ENCODE measurements around the gene MRPL18. TPM values are rescaled to one million over a fixed set of nuclear protein-coding genes. Genes with fewer than 3 reads are reported as not detected.

The MRPL18 gene
- total and polyA plus RNA-seq, 2 experiments from 2014 or later = 84.8 to 93.5 TPM

GRCh38 chr6:159766906-159767305, 23.4 kb upstream of the MRPL18 start:
- Histone ChIP-seq H3K9me2 (replicated peaks; ENCODE audit: insufficient read depth) (no peaks in the 10 kb centered on the region), H3K27ac (no peak overlapping the region), H3K27me3 (no peaks in the 10 kb centered on the region), H2AFZ (no peak overlapping the region), H4K20me1 (ENCODE audit: insufficient read depth, poor library complexity, severe bottlenecking) (no peaks in the 10 kb centered on the region), H3K79me2 (peaks cover 31% of the 10 kb centered on the region), H3K36me3 (replicated peaks; ENCODE audit: insufficient read depth, low read depth) (no peaks in the 10 kb centered on the region), H3K4me2 (no peak overlapping the region), H3K4me3 (no peak overlapping the region), H3K9me3 (ENCODE audit: low read depth) (no peaks in the 10 kb centered on the region), H3K4me1 (ENCODE audit: insufficient read depth) (peaks cover 7% of the 10 kb centered on the region)
- TF ChIP-seq CTCF (IDR thresholded peaks at IDR 0.05; ENCODE audit: poor library complexity) (no peak), EZH2 (IDR thresholded peaks at IDR 0.05; ENCODE audit: borderline replicate concordance) (no peak), EZH2phosphoT487 (IDR thresholded peaks at IDR 0.05; ENCODE audit: low read depth, severe bottlenecking, unreplicated experiment) (no peak)
- no peak for DNase-seq (ENCODE audit: low spot score)

- no peak overlapping the region for H3K4me2 ChIP-seq
- peaks cover 12% of the 10 kb centered on the region for H3K79me2 ChIP-seq
- no peak overlapping the region for H2AFZ ChIP-seq
- no peaks in the 10 kb centered on the region for H3K9me3 ChIP-seq (ENCODE audit: low read depth)
- no peaks in the 10 kb centered on the region for H3K27me3 ChIP-seq
- H4K20me1 ChIP-seq (ENCODE audit: insufficient read depth, poor library complexity, severe bottlenecking) = no peaks in the 10 kb centered on the region
- H3K4me3 ChIP-seq = no peak overlapping the region
- no peak for TF ChIP-seq CTCF (IDR thresholded peaks at IDR 0.05; ENCODE audit: poor library complexity)
- no peak for TF ChIP-seq EZH2phosphoT487 (IDR thresholded peaks at IDR 0.05; ENCODE audit: low read depth, severe bottlenecking, unreplicated experiment)
- no peak for TF ChIP-seq EZH2 (IDR thresholded peaks at IDR 0.05; ENCODE audit: borderline replicate concordance)
- no peaks in the 10 kb centered on the region for H3K36me3 ChIP-seq (replicated peaks; ENCODE audit: insufficient read depth, low read depth)
- H3K4me1 ChIP-seq (ENCODE audit: insufficient read depth) = no peaks in the 10 kb centered on the region
- no peak for DNase-seq (ENCODE audit: low spot score)
- H3K9me2 ChIP-seq (replicated peaks; ENCODE audit: insufficient read depth) = no peaks in the 10 kb centered on the region
- H3K27ac ChIP-seq = no peak overlapping the region
Observed at GRCh38 chr6:159769470-159769869, 20.8 kb upstream of the MRPL18 start.

- Histone ChIP-seq H3K4me1 (ENCODE audit: insufficient read depth) (no peaks in the 10 kb centered on the region), H3K27me3 (no peaks in the 10 kb centered on the region), H4K20me1 (ENCODE audit: insufficient read depth, poor library complexity, severe bottlenecking) (no peaks in the 10 kb centered on the region), H2AFZ (no peak overlapping the region), H3K79me2 (no peaks in the 10 kb centered on the region), H3K36me3 (replicated peaks; ENCODE audit: insufficient read depth, low read depth) (no peaks in the 10 kb centered on the region), H3K9me3 (ENCODE audit: low read depth) (no peaks in the 10 kb centered on the region), H3K4me3 (no peak overlapping the region), H3K4me2 (no peak overlapping the region), H3K27ac (no peak overlapping the region), H3K9me2 (replicated peaks; ENCODE audit: insufficient read depth) (no peaks in the 10 kb centered on the region)
- WGBS (ENCODE audit: low lambda C conversion rate, missing lambda C conversion rate) = 47% methylated on average over 1 of the region's 1 CpG
- no peak for TF ChIP-seq EZH2phosphoT487 (IDR thresholded peaks at IDR 0.05; ENCODE audit: low read depth, severe bottlenecking, unreplicated experiment)
- DNase-seq (ENCODE audit: low spot score) = no peak
Observed at GRCh38 chr6:159772196-159772595, 18.1 kb upstream of the MRPL18 start.

- DNase-seq (ENCODE audit: low spot score) = no peak
Observed at GRCh38 chr6:159777240-159777904, 12.9 kb upstream of the MRPL18 start.

More at GRCh38 chr6:159777240-159777904, 12.9 kb upstream of the MRPL18 start:
- Histone ChIP-seq H3K36me3 (replicated peaks; ENCODE audit: insufficient read depth, low read depth) (no peaks in the 10 kb centered on the region), H3K27me3 (no peaks in the 10 kb centered on the region), H3K4me3 (no peak overlapping the region), H3K79me2 (peaks cover 11% of the 10 kb centered on the region), H3K9me3 (ENCODE audit: low read depth) (no peaks in the 10 kb centered on the region), H4K20me1 (ENCODE audit: insufficient read depth, poor library complexity, severe bottlenecking) (no peaks in the 10 kb centered on the region), H3K4me1 (ENCODE audit: insufficient read depth) (no peaks in the 10 kb centered on the region), H3K4me2 (no peak overlapping the region), H3K27ac (no peak overlapping the region), H2AFZ (no peak overlapping the region), H3K9me2 (replicated peaks; ENCODE audit: insufficient read depth) (no peaks in the 10 kb centered on the region)
- no peak for TF ChIP-seq EZH2phosphoT487 (IDR thresholded peaks at IDR 0.05; ENCODE audit: low read depth, severe bottlenecking, unreplicated experiment)
- TF ChIP-seq CTCF (IDR thresholded peaks at IDR 0.05; ENCODE audit: poor library complexity) = no peak
- TF ChIP-seq EZH2 (IDR thresholded peaks at IDR 0.05; ENCODE audit: borderline replicate concordance) = no peak
- WGBS (ENCODE audit: low lambda C conversion rate, missing lambda C conversion rate) = 94% methylated on average over 7 of the region's 7 CpGs
